Measurements from ENCODE around the gene COQ6. TPM values are rescaled to one million over a fixed set of nuclear protein-coding genes. Genes with fewer than 3 reads are reported as not detected.
"Not testable (repeated sequence)": the region's sequence is repeated elsewhere in the genome, so short reads cannot be mapped to it uniquely, and the experiment has no call there.

Gene COQ6
- 10 to 100 TPM in 11 of 12 donors, not detected in 1; 24.1 to 50.1 (median 44.3) TPM for polyA plus RNA-seq (ENCODE audit: insufficient read length in 12 of 12)
- long read RNA-seq, donor 1, transcript COQ6-201 (12 exons, 2,118 nt), result major isoform, 5 of 37 reads
- long read RNA-seq, donor 1, partial matches to known transcripts, result 27 of 37 reads
- long read RNA-seq, donor 1, other reads (novel, unspliced or antisense), result 0 of 37 reads
- long read RNA-seq, donor 2, transcript COQ6-201 (12 exons, 2,118 nt), result major isoform, 10 of 41 reads
- long read RNA-seq, donor 2, partial matches to known transcripts, result 23 of 41 reads
- long read RNA-seq, donor 2, other reads (novel, unspliced or antisense), result 8 of 41 reads
- long read RNA-seq, donor 3, partial matches to known transcripts, result 10 of 16 reads
- long read RNA-seq, donor 3, other reads (novel, unspliced or antisense), result 0 of 16 reads
- long read RNA-seq, donor 4, partial matches to known transcripts, result 8 of 13 reads
- long read RNA-seq, donor 4, other reads (novel, unspliced or antisense), result 0 of 13 reads
- long read RNA-seq, donor 5, transcript COQ6-201 (12 exons, 2,118 nt), result major isoform, 11 of 41 reads
- long read RNA-seq, donor 5, partial matches to known transcripts, result 22 of 41 reads
- long read RNA-seq, donor 5, other reads (novel, unspliced or antisense), result 7 of 41 reads
- long read RNA-seq, donor 6, partial matches to known transcripts, result 0 of 3 reads
- long read RNA-seq, donor 6, other reads (novel, unspliced or antisense), result 0 of 3 reads
- long read RNA-seq, donor 7, partial matches to known transcripts, result 12 of 16 reads
- long read RNA-seq, donor 7, other reads (novel, unspliced or antisense), result 0 of 16 reads
- long read RNA-seq, donor 8, transcript COQ6-201 (12 exons, 2,118 nt), result major isoform, 6 of 23 reads
- long read RNA-seq, donor 8, partial matches to known transcripts, result 15 of 23 reads
- long read RNA-seq, donor 8, other reads (novel, unspliced or antisense), result 0 of 23 reads
- long read RNA-seq, donor 9, partial matches to known transcripts, result 5 of 8 reads
- long read RNA-seq, donor 9, other reads (novel, unspliced or antisense), result 0 of 8 reads
- long read RNA-seq, donor 10, partial matches to known transcripts, result 18 of 29 reads
- long read RNA-seq, donor 10, other reads (novel, unspliced or antisense), result 6 of 29 reads
- long read RNA-seq, donor 11, transcript COQ6-201 (12 exons, 2,118 nt), result major isoform, 5 of 26 reads
- long read RNA-seq, donor 11, partial matches to known transcripts, result 19 of 26 reads
- long read RNA-seq, donor 11, other reads (novel, unspliced or antisense), result 0 of 26 reads

- DNase-seq, result peak; percentile 97
These were observed at the start of gene COQ6, which contains the start of gene FAM161B for GRCh38 chr14:73949752-73950734. TSS of gene COQ6 (plus strand) at chr14:73950302. CDS start at chr14:73950333, 31 bp downstream. TSS of gene FAM161B (minus strand) at chr14:73950094. CDS start at chr14:73950026, 68 bp downstream.

- no peak for DNase-seq
These were observed 47.1 kb upstream of the COQ6 start for GRCh38 chr14:73903028-73903427.

DNA sequence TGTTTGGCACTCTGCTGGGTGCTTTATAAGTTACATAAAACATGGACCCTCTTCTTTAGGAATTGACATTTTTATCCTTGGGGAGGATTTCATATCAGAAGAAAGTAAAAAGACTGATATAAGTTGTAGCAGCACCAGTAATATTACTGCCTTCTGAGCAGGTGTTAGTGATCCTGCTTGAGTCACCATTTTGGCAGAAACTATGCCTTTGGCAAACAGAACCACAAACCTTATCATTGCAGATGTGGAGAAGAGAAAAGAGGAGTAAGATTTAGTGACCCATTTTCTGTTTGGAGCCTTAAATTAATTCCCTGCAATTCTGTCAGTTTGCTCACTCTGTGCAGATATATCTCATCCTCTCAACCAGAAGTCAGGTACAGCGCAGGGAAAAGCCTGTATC lies 40.4 kb upstream of the COQ6 start:
- no peak for DNase-seq

- DNase-seq, result no peak
These were observed 36.8 kb upstream of the COQ6 start for GRCh38 chr14:73913256-73913655.

DNA sequence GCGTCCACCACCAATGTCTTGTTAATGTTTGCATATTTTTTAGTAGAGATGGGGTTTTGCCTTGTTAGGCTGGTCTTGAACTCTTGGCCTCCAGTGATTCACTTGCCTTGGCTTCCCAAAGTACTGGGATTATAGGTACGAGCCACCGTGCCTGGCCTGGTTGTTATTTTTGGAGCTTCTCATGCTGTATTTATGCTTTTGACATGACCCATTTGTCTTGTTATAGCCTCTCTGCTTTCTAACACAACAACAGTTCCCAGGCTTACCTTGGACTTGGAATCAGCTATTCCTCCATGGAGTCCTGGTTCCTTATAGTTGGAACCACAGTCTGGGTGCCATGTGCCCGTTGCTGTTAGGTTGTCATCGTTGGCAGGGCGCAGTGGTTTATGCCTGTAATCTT lies 33.8 kb upstream of the COQ6 start:
- no peak for DNase-seq

- DNase-seq, result not testable (repeated sequence)
These were observed 30.6 kb upstream of the COQ6 start for GRCh38 chr14:73919457-73919856.

DNA sequence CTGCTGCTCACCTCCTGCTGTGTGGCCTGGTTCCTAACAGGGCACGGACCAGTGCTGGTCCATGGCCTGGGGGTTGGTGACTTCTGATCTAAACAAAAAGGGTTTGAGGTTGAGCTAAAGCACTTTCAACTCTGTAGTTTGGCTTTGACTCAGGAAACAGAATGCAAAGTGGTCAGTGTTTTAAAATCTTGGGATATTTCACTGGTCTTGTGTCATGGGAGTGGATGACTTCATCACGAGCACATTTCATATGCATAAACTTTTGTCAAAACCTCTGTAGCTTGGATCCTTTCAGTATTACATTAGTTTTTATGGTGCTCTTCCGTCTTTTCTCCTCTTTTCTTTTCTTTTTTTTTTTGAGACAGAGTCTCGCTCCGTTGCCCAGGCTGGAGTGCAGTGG lies 25.8 kb upstream of the COQ6 start:
- no peak for DNase-seq

DNA sequence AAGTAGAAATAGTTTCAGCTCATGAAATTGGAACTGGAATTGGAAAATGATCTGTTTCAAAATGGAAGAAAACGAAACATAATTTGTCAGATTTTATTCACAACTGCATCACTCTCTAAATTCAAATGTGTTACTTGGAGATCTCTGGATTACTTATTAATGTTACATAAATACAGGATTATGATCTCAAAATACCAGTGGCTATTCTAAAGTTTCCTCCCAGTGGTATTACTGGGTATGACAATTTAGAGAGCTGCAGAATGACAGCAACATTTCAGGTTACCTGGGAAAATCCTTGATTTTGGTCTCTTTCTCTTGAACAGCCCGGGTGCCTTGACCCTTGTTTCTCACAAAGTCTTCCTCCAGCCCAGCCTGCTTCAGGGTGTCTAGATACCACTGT lies 14.4 kb upstream of the COQ6 start:
- DNase-seq, result no peak

GRCh38 chr14:73936548-73936947 lies 13.6 kb upstream of the COQ6 start:
- no peak for DNase-seq

GRCh38 chr14:73937012-73937411 lies 13.1 kb upstream of the COQ6 start:
- DNase-seq, result no peak

DNA sequence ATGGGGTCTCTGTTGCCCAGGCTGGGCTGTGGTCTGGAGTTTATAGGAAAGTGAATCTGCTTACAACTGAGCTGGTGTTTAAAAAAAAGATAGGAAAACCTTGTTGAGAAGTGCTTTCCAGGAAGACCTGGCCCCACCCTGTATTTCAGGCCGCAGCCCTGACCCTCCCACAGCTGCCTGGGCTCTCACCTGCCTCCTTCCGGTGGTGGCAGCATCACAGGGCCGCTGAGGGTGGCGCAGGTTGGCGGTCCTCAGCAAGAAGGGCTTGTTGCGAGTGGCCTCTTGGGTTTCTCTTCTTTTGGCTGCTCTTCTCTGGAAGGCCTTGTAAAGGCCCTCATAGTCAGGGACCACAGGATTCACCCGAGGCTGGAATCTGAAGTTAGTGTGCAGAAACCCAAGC lies 7.9 kb upstream of the COQ6 start:
- DNase-seq, result no peak

DNA sequence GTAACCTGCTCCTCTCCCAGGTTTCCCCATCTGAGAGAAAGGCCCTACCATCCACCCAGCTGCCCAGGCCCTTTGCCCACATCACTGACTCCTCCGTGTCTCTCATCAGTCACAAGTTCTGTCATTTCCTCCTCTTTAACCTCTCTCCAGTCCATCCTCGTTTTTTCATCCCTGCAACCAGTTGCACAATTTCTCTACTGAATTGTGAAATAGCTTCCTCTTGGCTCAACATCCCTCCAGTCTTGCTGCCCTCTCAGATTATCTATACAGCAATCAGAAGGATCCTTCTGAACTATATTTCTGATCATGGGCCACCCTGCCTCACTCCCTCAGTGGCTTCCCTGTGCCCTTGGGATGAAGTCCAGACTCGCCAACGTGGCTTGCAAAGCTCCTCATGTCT lies 7.0 kb upstream of the COQ6 start:
- no peak for DNase-seq

- DNase-seq, result no peak
These were observed 5.5 kb upstream of the COQ6 start for GRCh38 chr14:73944432-73945158.

- DNase-seq, result no peak
These were observed 4.9 kb upstream of the COQ6 start for GRCh38 chr14:73945159-73945670.

- DNase-seq, result no peak
These were observed 3.6 kb downstream of the COQ6 start for GRCh38 chr14:73953731-73954130.

- no peak for DNase-seq
These were observed 5.6 kb downstream of the COQ6 start for GRCh38 chr14:73955674-73956073.

DNA sequence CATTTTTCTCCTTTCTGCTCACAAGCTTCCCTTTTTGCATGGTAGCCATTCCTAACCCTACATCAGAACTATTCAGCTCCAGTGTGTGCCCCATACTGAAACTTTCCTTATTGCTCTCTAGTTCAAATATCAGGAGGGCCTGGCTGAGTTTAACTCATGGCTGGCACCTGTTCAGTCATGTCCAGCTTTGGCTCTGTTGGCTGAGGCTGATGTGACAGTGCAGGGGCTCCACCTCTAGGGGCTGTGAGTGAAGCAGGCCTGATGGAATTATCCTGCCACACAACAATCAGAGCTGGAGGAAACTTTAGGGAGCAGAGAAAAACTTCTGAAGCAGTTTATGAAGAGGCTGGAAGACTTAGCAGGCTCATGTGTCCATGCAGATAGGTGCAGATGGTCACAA lies 8.5 kb downstream of the COQ6 start:
- no peak for DNase-seq

DNA sequence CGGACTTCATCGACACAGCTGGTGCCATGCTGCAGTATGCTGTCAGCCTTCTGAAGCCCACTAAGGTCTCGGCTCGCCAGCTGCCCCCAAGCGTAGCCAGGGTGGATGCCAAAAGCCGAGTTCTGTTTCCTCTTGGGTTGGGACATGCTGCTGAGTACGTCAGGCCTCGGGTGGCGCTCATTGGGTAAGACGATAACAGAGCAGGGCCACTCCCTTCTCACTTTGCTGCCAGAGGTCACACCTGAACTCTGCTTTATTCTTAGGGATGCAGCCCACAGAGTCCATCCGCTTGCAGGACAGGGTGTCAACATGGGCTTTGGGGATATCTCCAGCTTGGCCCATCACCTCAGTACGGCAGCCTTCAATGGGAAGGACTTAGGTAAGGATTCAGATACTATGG lies 11.1 kb downstream of the COQ6 start:
- DNase-seq, result no peak

GRCh38 chr14:73965216-73965615 lies 15.1 kb downstream of the COQ6 start:
- DNase-seq, result no peak

GRCh38 chr14:73968885-73969284 lies 18.8 kb downstream of the COQ6 start:
- DNase-seq, result no peak
